ENCODE data around the gene NKX2-8. TPM values are rescaled to one million over a fixed set of nuclear protein-coding genes. Genes with fewer than 3 reads are reported as not detected.

The NKX2-8 gene
- total RNA-seq, 1 donor from 2014 or later, result not detected

DNA sequence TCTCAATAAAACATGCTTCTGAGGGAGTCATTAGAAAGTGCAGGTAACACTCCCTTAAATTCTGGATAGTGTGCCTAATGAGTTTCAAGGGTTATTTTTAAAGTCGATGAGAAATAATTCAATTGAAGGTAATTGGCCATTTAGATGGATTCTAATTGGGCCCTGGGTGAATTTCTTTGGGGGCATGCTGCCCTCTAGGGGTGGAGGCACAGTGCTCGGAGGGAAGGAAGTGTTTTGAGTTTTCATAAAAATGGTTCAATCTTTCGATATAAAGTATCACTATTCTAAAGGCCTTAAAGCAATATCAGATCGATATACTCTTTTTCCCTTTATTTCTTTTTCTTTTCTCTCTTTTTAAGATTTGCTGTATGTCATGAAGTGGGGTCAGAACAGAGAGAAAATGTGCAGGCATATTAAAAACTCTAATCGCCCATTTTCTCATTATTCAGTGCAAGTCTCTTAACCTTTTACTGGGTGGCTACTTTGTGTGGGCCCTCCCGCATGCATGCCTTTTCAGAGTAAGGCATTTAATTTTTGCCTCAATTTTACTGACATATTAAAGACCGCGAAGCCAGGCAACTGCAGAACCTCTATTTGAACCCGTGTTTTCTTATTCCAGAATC is 25.5 kb downstream of the NKX2-8 start:
- H3K4me1 Mint-ChIP-seq (ENCODE audit: low read depth, unreplicated experiment), result no peaks in the 10 kb centered on the region
- H3K79me2 ChIP-seq (ENCODE audit: insufficient read depth, low read length), result no peaks in the 10 kb centered on the region
- H3K9me3 ChIP-seq (ENCODE audit: insufficient read depth, low read depth, low read length), result no peaks in the 10 kb centered on the region
- no peak overlapping the region for H3K4me3 ChIP-seq (ENCODE audit: insufficient read depth, low read depth, low read length)
- H3K9ac ChIP-seq (ENCODE audit: low read length), result no peak overlapping the region
- H3K27me3 Mint-ChIP-seq (ENCODE audit: low read depth, unreplicated experiment), result peaks cover 36% of the 10 kb centered on the region
- no peak overlapping the region for H3K27ac Mint-ChIP-seq (ENCODE audit: unreplicated experiment)
- no peaks in the 10 kb centered on the region for H3K36me3 Mint-ChIP-seq (ENCODE audit: low read depth, unreplicated experiment)
- H3K27ac ChIP-seq (ENCODE audit: low read depth, low read length), result no peak overlapping the region
- no peak overlapping the region for H3K4me3 Mint-ChIP-seq (ENCODE audit: unreplicated experiment)
- no peak overlapping the region for H2AFZ ChIP-seq (ENCODE audit: low read depth, low read length)
- no peak for TF ChIP-seq EZH2 (IDR thresholded peaks at IDR 0.05; ENCODE audit: insufficient read depth, low read length)
- TF ChIP-seq, protein P1, sequence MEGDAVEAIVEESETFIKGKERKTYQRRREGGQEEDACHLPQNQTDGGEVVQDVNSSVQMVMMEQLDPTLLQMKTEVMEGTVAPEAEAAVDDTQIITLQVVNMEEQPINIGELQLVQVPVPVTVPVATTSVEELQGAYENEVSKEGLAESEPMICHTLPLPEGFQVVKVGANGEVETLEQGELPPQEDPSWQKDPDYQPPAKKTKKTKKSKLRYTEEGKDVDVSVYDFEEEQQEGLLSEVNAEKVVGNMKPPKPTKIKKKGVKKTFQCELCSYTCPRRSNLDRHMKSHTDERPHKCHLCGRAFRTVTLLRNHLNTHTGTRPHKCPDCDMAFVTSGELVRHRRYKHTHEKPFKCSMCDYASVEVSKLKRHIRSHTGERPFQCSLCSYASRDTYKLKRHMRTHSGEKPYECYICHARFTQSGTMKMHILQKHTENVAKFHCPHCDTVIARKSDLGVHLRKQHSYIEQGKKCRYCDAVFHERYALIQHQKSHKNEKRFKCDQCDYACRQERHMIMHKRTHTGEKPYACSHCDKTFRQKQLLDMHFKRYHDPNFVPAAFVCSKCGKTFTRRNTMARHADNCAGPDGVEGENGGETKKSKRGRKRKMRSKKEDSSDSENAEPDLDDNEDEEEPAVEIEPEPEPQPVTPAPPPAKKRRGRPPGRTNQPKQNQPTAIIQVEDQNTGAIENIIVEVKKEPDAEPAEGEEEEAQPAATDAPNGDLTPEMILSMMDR (IDR thresholded peaks at IDR 0.05; ENCODE audit: insufficient read depth, low read depth, low read length), result peak; percentile 76
- H3K27me3 ChIP-seq (ENCODE audit: insufficient read depth, low read length), result peaks cover 5% of the 10 kb centered on the region
- no peaks in the 10 kb centered on the region for H3K9me3 Mint-ChIP-seq (ENCODE audit: unreplicated experiment)
- no peaks in the 10 kb centered on the region for H3K36me3 ChIP-seq (ENCODE audit: insufficient read depth, low read length)
- H3K4me2 ChIP-seq (ENCODE audit: low read length), result no peak overlapping the region
- H3K4me1 ChIP-seq (ENCODE audit: insufficient read depth, low read length), result no peaks in the 10 kb centered on the region
- H4K20me1 ChIP-seq (ENCODE audit: insufficient read depth, low read length), result no peaks in the 10 kb centered on the region
- FAIRE-seq, result peak; percentile 71
- DNase-seq (ENCODE audit: low read depth), result no peak

DNA sequence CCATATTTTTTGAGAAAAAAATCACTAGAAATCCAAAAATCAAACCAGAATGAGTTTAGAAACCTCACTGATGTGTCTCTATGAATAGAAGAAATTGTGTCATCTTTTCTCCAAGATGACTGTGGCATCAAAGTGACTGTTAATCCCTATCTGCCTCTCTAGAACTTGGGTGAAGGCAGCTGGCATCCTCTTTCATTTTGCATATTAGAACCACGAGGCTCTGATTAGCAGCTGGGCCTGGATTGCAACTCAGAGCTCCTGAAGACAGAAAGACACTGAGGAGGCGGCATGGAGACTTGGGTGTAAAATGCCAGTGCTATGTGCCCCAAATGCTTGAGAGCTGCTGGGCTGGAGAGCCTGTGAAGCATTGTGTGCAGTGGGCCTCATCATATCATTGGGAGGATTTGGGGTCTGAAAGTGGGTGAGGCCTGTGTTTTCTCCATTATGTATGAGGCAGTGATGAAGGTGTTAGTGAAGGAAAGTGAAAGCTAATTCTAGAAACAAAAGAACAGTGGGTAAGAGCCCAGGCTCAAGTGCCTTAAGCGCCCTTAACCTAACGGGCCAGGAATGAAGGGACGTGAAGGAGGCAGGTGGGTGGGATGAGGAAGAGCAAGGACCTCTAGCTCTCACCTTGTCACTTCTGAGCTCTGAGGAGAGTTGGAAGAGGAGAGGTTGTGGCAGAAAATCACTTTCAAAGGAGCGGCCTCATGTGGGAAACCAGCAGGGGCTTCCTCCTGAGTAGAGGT is 26.2 kb downstream of the NKX2-8 start:
- Mint-ChIP-seq H3K27me3 (ENCODE audit: low read depth, unreplicated experiment) (peaks cover 29% of the 10 kb centered on the region), H3K4me3 (ENCODE audit: unreplicated experiment) (no peak overlapping the region), H3K36me3 (ENCODE audit: low read depth, unreplicated experiment) (no peaks in the 10 kb centered on the region), H3K4me1 (ENCODE audit: low read depth, unreplicated experiment) (no peaks in the 10 kb centered on the region), H3K9me3 (ENCODE audit: unreplicated experiment) (no peaks in the 10 kb centered on the region), H3K27ac (ENCODE audit: unreplicated experiment) (no peak overlapping the region)
- no peaks in the 10 kb centered on the region for H3K36me3 ChIP-seq (ENCODE audit: insufficient read depth, low read length)
- peaks cover 7% of the 10 kb centered on the region for H3K27me3 ChIP-seq (ENCODE audit: insufficient read depth, low read length)
- no peak overlapping the region for H3K9ac ChIP-seq (ENCODE audit: low read length)
- DNase-seq (ENCODE audit: low read depth) (no peak), FAIRE-seq (no peak)
- no peaks in the 10 kb centered on the region for H4K20me1 ChIP-seq (ENCODE audit: insufficient read depth, low read length)
- no peak overlapping the region for H3K4me2 ChIP-seq (ENCODE audit: low read length)
- no peaks in the 10 kb centered on the region for H3K9me3 ChIP-seq (ENCODE audit: insufficient read depth, low read depth, low read length)
- no peaks in the 10 kb centered on the region for H3K4me1 ChIP-seq (ENCODE audit: insufficient read depth, low read length)
- no peak overlapping the region for H3K27ac ChIP-seq (ENCODE audit: low read depth, low read length)
- H3K4me3 ChIP-seq (ENCODE audit: insufficient read depth, low read depth, low read length), result no peak overlapping the region
- H3K79me2 ChIP-seq (ENCODE audit: insufficient read depth, low read length), result no peaks in the 10 kb centered on the region
- TF ChIP-seq EZH2 (IDR thresholded peaks at IDR 0.05; ENCODE audit: insufficient read depth, low read length), result no peak
- TF ChIP-seq, protein P1 (IDR thresholded peaks at IDR 0.05; ENCODE audit: insufficient read depth, low read depth, low read length), result no peak
- H2AFZ ChIP-seq (ENCODE audit: low read depth, low read length), result no peak overlapping the region

All from astrocyte (in vitro differentiated cells and primary cell).